A549 (cell line): ENCODE measurements around the gene SP4. TPM values are rescaled to one million over a fixed set of nuclear protein-coding genes. Genes with fewer than 3 reads are reported as not detected.
A peak's percentile ranks its signal among the peaks of the same experiment; 100 is the strongest.

Source experiments
- ATAC-seq, 2 experiments: fragments of 200-7000 bp in 1 of 2; fragments of >200 bp in 1 of 2; cut with Nextera tagmentation in 1 of 2; cut with Tn5 transposase in 1 of 2; 3 replicates each; pipeline versions ENCODE4 v1.8.0 to v1.9.1; 2018 to 2020; ENCODE audit warnings: mild to moderate bottlenecking in 1 of 2, moderate library complexity in 1 of 2
- CTCF ChIA-PET: fragments of 300-600 bp; sonication (Branson Sonifier 250); formaldehyde crosslinking; extraction: SDS; loops from one replicate; lab custom pipeline; 2021; ENCODE audit warnings: antibody characterized with exemption, inconsistent platforms; lab: Yijun Ruan, JAX
- POLR2A ChIA-PET: fragments of 350-600 bp; formaldehyde crosslinking; extraction: SDS; loops from one replicate; lab custom pipeline; 2021; ENCODE audit warnings: antibody characterized with exemption, inconsistent platforms; lab: Yijun Ruan, JAX
- DNase-seq, 2 experiments: peaks; one replicate each; pipeline versions ENCODE4 v3.0.0 to v3.0.0-alpha.2; 2011 to 2016; ENCODE audit warnings: low read depth in 1 of 2, low spot score in 1 of 2
- FAIRE-seq: peaks from 2 replicates; lab custom pipeline; 2011; peaks lifted over from hg19 to GRCh38; lab: Jason Lieb, UNC
- H3K27ac ChIP-seq, 2 experiments: fragments of >200 bp; sonication (Bioruptor Twin); formaldehyde crosslinking; 3 replicates each; pipeline ENCODE4 v1.5.1; 2016 to 2017
- H3K4me1 ChIP-seq: fragments of >200 bp; sonication (Bioruptor Twin); formaldehyde crosslinking; 3 replicates; pipeline ENCODE4 v1.6.1; 2016
- H3K4me2 ChIP-seq: fragments of >200 bp; sonication (Bioruptor Twin); formaldehyde crosslinking; 3 replicates; pipeline ENCODE4 v1.6.1; 2016
- H3K4me3 ChIP-seq: fragments of >200 bp; sonication (Bioruptor Twin); formaldehyde crosslinking; 3 replicates; pipeline ENCODE4 v1.5.1; 2016
- H3K9me3 ChIP-seq: fragments of >200 bp; sonication (Bioruptor Twin); formaldehyde crosslinking; 3 replicates; pipeline ENCODE4 v1.6.1; 2016
- CEBPB ChIP-seq, 2 experiments: fragments of >200 bp in 1 of 2; sonication (Bioruptor Twin) in 1 of 2; formaldehyde crosslinking in 1 of 2; IDR thresholded peaks; 2 replicates each; pipeline ENCODE4 v1.6.1; 2012 to 2016
- CHD2 ChIP-seq: fragments of 150-350 bp; IDR thresholded peaks from 2 replicates; pipeline ENCODE4 v1.6.1; 2014; ENCODE audit warnings: low read length; ENCODE audit not compliant: partially characterized antibody
- FOSL2 ChIP-seq, 2 experiments: fragments of 450-650 bp in 1 of 2; fragments of >200 bp in 1 of 2; sonication (Bioruptor Twin) in 1 of 2; formaldehyde crosslinking; IDR thresholded peaks; 2 replicates each; pipeline versions ENCODE4 v1.5.0 to v1.6.1; 2016 to 2020; ENCODE audit warnings: mild to moderate bottlenecking in 1 of 2, moderate library complexity in 1 of 2
- FOXS1 ChIP-seq: fragments of 250-450 bp; sonication (Bioruptor Pico); IDR thresholded peaks from 2 replicates; pipeline ENCODE4 v1.5.0; 2020; ENCODE audit warnings: mild to moderate bottlenecking, moderate library complexity
- HEYL ChIP-seq: fragments of 250-450 bp; sonication (Bioruptor Pico); IDR thresholded peaks from 2 replicates; pipeline ENCODE4 v1.8.0; 2021; ENCODE audit warnings: mild to moderate bottlenecking, moderate library complexity
- HOXA7 ChIP-seq: fragments of 250-450 bp; sonication (Bioruptor Pico); IDR thresholded peaks from 2 replicates; pipeline ENCODE4 v1.5.0; 2020; ENCODE audit warnings: mild to moderate bottlenecking, moderate library complexity
- KDM1A ChIP-seq: fragments of 200-600 bp; sonication (generic); IDR thresholded peaks from 2 replicates; pipeline ENCODE4 v1.6.1; 2016; ENCODE audit warnings: low read depth, mild to moderate bottlenecking
- KDM5A ChIP-seq: fragments of 200-600 bp; sonication (generic); IDR thresholded peaks from 2 replicates; pipeline ENCODE4 v1.6.1; 2016; ENCODE audit warnings: antibody characterized with exemption, mild to moderate bottlenecking
- MAFK ChIP-seq: fragments of 450-650 bp; IDR thresholded peaks from 2 replicates; pipeline ENCODE4 v1.6.1; 2014; ENCODE audit not compliant: partially characterized antibody
- MYC ChIP-seq: IDR thresholded peaks from 2 replicates; pipeline ENCODE4 v1.6.1; 2012; ENCODE audit warnings: mild to moderate bottlenecking, inconsistent platforms, low read length, improper control_type of control experiment, borderline replicate concordance
- NFE2L2 ChIP-seq: fragments of 150-350 bp; conservative IDR thresholded peaks from 2 replicates; pipeline ENCODE4 v1.6.1; 2014; ENCODE audit warnings: low read length
- NPAS2 ChIP-seq: fragments of 250-450 bp; sonication (Bioruptor Pico); IDR thresholded peaks from 2 replicates; pipeline ENCODE4 v1.8.0; 2022; ENCODE audit warnings: mild to moderate bottlenecking, moderate library complexity, borderline replicate concordance
- PHF8 ChIP-seq: fragments of 200-600 bp; sonication (generic); IDR thresholded peaks from 2 replicates; pipeline ENCODE4 v1.6.1; 2016; ENCODE audit warnings: low read depth, mild to moderate bottlenecking, antibody characterized with exemption, moderate library complexity, borderline replicate concordance
- POLR2AphosphoS2 ChIP-seq: conservative IDR thresholded peaks from 2 replicates; pipeline ENCODE4 v1.6.1; 2012; ENCODE audit warnings: low read length, improper control_type of control experiment, inconsistent platforms
- RCOR1 ChIP-seq: fragments of 150-350 bp; IDR thresholded peaks from 2 replicates; pipeline ENCODE4 v1.6.1; 2014; ENCODE audit warnings: antibody characterized with exemption, low read length, low read depth
- RFX5 ChIP-seq: fragments of 450-650 bp; IDR thresholded peaks from 2 replicates; pipeline ENCODE4 v1.7.1; 2014; ENCODE audit warnings: antibody characterized with exemption, mild to moderate bottlenecking, moderate library complexity
- TFCP2L1 ChIP-seq: fragments of 250-450 bp; sonication (Bioruptor Pico); IDR thresholded peaks from 2 replicates; pipeline ENCODE4 v1.5.0; 2021; ENCODE audit warnings: mild to moderate bottlenecking
- ZSCAN20 ChIP-seq: fragments of 250-450 bp; sonication (Bioruptor Pico); IDR thresholded peaks from 2 replicates; pipeline ENCODE4 v1.8.0; 2022; ENCODE audit warnings: mild to moderate bottlenecking, moderate library complexity
- WGBS: methylation state at CpG from one replicate; pipeline ENCODE4 v1.1.6; 2017; ENCODE audit errors: missing lambda C conversion rate; 5-methylcytosine and 5-hydroxymethylcytosine counted together
- polyA plus RNA-seq, 4 experiments: library from polyadenylated mRNA; depleted of rRNA in 3 of 4; stranded (reverse); fragments of >200 nt; fragmentation: RNase III in 1 of 4; extraction: RNeasy Plus Mini Kit Qiagen cat#74134 plus additional on column Dnase treatment in 1 of 4; gene quantifications; 2 replicates in 3 of 4; 3 replicates in 1 of 4; pipeline ENCODE4 v1.2.3, GENCODE V29; 2011 to 2017
- TF ChIP-seq, protein P1 (sequence below): fragments of 200-600 bp; sonication (generic); IDR thresholded peaks from 2 replicates; pipeline ENCODE4 v1.6.1; 2016; ENCODE audit warnings: antibody characterized with exemption, mild to moderate bottlenecking, moderate library complexity
- TF ChIP-seq, protein P2 (sequence below): fragments of >200 bp; sonication (Bioruptor Twin); formaldehyde crosslinking; IDR thresholded peaks from 3 replicates; pipeline ENCODE4 v1.5.1; 2016
- TF ChIP-seq, protein P3 (sequence below): fragments of 150-350 bp; IDR thresholded peaks from 2 replicates; pipeline ENCODE4 v1.6.1; 2014; ENCODE audit warnings: low read depth, mild to moderate bottlenecking, low read length
- TF ChIP-seq, protein P4 (sequence below): fragments of 250-450 bp; sonication (Bioruptor Pico); IDR thresholded peaks from 2 replicates; pipeline ENCODE4 v1.5.0; 2020; ENCODE audit warnings: low read depth, mild to moderate bottlenecking, moderate library complexity
- TF ChIP-seq, protein P5 (sequence below): fragments of >200 bp; sonication (Bioruptor Twin); formaldehyde crosslinking; IDR thresholded peaks from 3 replicates; pipeline ENCODE4 v1.6.1; 2016

Gene SP4
- polyA plus RNA-seq, 2 of the 4 experiments (the other 2 are of a cell fraction): 1.9 to 5.3 TPM

DNA sequence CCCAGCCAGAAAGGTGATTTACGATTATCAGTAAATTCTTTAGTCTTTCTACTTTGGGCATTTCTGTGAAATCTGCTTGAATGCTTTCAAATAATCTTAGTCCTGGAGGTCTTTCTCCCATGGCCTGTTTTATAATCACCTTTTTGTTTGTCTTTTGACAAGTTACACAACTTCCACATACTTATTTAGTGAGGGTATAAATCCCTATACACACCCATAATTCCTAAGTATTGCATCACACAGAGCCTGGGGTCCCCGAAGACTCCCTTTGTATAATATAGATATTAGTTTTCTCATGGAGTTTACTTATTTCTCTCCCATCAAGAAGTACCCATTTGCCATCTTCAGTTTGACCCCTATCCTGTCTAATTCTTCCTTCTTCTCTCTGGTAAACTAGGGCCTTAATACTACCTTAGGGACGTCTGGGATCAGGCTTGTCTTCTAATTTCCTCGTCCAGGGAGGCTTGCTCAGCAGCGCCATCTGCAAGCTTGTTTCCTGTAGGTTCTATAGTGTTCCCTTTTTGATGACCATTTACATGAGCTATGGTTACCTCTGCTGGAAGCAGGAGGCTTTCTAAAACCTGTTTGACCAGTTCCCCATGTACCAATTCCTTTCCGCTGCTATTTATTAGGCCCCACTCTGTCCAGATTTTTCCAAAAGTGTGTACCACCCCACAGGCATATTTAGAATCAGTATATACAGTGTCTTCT, 123.1 kb downstream of the SP4 start:
- no peaks in the 10 kb centered on the region for H3K9me3 ChIP-seq
- TF ChIP-seq FOSL2 (IDR thresholded peaks at IDR 0.05) (no peak), FOSL2 (CRISPR knock-in tag; IDR thresholded peaks at IDR 0.05) (no peak), CHD2 (no peak), HOXA7 (CRISPR knock-in tag) (no peak), TFCP2L1 (CRISPR knock-in tag) (no peak), RFX5 (no peak), KDM5A (no peak), CEBPB (IDR thresholded peaks at IDR 0.05) (no peak), KDM1A (no peak), MAFK (no peak), NFE2L2 (no peak), NPAS2 (no peak)
- TF ChIP-seq, protein P1, sequence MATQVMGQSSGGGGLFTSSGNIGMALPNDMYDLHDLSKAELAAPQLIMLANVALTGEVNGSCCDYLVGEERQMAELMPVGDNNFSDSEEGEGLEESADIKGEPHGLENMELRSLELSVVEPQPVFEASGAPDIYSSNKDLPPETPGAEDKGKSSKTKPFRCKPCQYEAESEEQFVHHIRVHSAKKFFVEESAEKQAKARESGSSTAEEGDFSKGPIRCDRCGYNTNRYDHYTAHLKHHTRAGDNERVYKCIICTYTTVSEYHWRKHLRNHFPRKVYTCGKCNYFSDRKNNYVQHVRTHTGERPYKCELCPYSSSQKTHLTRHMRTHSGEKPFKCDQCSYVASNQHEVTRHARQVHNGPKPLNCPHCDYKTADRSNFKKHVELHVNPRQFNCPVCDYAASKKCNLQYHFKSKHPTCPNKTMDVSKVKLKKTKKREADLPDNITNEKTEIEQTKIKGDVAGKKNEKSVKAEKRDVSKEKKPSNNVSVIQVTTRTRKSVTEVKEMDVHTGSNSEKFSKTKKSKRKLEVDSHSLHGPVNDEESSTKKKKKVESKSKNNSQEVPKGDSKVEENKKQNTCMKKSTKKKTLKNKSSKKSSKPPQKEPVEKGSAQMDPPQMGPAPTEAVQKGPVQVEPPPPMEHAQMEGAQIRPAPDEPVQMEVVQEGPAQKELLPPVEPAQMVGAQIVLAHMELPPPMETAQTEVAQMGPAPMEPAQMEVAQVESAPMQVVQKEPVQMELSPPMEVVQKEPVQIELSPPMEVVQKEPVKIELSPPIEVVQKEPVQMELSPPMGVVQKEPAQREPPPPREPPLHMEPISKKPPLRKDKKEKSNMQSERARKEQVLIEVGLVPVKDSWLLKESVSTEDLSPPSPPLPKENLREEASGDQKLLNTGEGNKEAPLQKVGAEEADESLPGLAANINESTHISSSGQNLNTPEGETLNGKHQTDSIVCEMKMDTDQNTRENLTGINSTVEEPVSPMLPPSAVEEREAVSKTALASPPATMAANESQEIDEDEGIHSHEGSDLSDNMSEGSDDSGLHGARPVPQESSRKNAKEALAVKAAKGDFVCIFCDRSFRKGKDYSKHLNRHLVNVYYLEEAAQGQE: no peak
- TF ChIP-seq, protein P2, sequence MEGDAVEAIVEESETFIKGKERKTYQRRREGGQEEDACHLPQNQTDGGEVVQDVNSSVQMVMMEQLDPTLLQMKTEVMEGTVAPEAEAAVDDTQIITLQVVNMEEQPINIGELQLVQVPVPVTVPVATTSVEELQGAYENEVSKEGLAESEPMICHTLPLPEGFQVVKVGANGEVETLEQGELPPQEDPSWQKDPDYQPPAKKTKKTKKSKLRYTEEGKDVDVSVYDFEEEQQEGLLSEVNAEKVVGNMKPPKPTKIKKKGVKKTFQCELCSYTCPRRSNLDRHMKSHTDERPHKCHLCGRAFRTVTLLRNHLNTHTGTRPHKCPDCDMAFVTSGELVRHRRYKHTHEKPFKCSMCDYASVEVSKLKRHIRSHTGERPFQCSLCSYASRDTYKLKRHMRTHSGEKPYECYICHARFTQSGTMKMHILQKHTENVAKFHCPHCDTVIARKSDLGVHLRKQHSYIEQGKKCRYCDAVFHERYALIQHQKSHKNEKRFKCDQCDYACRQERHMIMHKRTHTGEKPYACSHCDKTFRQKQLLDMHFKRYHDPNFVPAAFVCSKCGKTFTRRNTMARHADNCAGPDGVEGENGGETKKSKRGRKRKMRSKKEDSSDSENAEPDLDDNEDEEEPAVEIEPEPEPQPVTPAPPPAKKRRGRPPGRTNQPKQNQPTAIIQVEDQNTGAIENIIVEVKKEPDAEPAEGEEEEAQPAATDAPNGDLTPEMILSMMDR: no peak
- TF ChIP-seq, all 56 proteins: peak for 0
- DNase-seq (peak in 1 of 2 experiments; percentile 16), ATAC-seq (peak in 1 of 2 experiments; percentile 40; a peak in 1 of 6 replicates), FAIRE-seq (no peak)
- POLR2A ChIA-PET: no interaction called here
- WGBS: 37% methylated on average over 6 of the region's 6 CpGs
- Histone ChIP-seq H3K4me3 (no peak overlapping the region), H3K4me1 (no peaks in the 10 kb centered on the region), H3K4me2 (no peak overlapping the region), H3K27ac (no peak overlapping the region)
- CTCF ChIA-PET: interaction anchor here (0.6 to 0.7 kb wide), 2 partner anchors 210 to 294 kb away, joined by 3 read pairs; no protein-coding TSS in a partner anchor

DNA sequence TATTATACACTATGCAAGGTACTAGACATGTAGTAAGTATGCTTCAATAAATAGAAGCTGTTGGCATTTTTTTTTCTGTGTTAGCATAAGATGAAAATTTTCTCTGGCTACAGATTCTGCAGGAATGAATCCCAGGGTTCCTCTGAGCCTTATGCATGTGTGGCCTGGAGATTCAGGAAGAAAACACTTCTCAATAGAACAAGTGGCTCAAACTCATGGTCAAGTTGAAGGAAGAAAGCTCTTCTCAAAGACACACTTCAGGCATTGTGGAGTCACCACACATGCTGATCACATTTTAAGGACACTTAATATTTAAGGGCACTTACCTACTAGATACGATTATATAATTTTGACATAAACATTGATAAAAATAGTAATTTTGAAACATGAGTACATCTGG, 134.5 kb downstream of the SP4 start:
- Histone ChIP-seq H3K4me1 (no peaks in the 10 kb centered on the region), H3K4me2 (no peak overlapping the region), H3K4me3 (no peak overlapping the region), H3K9me3 (no peaks in the 10 kb centered on the region), H3K27ac (no peak overlapping the region)
- ATAC-seq: no peak
- WGBS: 29% methylated on average over 1 of the region's 1 CpG
- no peak for DNase-seq
- no peak for FAIRE-seq
- ChIA-PET POLR2A (no interaction called here), CTCF (no interaction called here)
- TF ChIP-seq, protein P1: no peak
- TF ChIP-seq POLR2AphosphoS2: no peak
- TF ChIP-seq PHF8: no peak
- no peak for TF ChIP-seq RCOR1
- no peak for TF ChIP-seq ZSCAN20 (CRISPR knock-in tag)
- TF ChIP-seq, protein P3, sequence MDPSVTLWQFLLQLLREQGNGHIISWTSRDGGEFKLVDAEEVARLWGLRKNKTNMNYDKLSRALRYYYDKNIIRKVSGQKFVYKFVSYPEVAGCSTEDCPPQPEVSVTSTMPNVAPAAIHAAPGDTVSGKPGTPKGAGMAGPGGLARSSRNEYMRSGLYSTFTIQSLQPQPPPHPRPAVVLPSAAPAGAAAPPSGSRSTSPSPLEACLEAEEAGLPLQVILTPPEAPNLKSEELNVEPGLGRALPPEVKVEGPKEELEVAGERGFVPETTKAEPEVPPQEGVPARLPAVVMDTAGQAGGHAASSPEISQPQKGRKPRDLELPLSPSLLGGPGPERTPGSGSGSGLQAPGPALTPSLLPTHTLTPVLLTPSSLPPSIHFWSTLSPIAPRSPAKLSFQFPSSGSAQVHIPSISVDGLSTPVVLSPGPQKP: no peak
- no peak for TF ChIP-seq KDM5A
- TF ChIP-seq FOXS1 (CRISPR knock-in tag): no peak
- TF ChIP-seq, protein P4, sequence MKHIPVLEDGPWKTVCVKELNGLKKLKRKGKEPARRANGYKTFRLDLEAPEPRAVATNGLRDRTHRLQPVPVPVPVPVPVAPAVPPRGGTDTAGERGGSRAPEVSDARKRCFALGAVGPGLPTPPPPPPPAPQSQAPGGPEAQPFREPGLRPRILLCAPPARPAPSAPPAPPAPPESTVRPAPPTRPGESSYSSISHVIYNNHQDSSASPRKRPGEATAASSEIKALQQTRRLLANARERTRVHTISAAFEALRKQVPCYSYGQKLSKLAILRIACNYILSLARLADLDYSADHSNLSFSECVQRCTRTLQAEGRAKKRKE (CRISPR knock-in tag): no peak
- no peak for TF ChIP-seq NPAS2
- TF ChIP-seq HEYL (CRISPR knock-in tag): no peak
- TF ChIP-seq MYC: no peak
- TF ChIP-seq, protein P5, sequence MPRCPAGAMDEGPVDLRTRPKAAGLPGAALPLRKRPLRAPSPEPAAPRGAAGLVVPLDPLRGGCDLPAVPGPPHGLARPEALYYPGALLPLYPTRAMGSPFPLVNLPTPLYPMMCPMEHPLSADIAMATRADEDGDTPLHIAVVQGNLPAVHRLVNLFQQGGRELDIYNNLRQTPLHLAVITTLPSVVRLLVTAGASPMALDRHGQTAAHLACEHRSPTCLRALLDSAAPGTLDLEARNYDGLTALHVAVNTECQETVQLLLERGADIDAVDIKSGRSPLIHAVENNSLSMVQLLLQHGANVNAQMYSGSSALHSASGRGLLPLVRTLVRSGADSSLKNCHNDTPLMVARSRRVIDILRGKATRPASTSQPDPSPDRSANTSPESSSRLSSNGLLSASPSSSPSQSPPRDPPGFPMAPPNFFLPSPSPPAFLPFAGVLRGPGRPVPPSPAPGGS: no peak
